CD4-positive, alpha-beta T cell treated with Interleukin-21 for 1 hour (primary cell): ENCODE data around the gene GTPBP1.

Experiments used
- DNase-seq: peaks from one replicate; pipeline ENCODE4 v3.0.0-alpha.2; 2020

GTPBP1 gene

GRCh38 chr22:38742176-38742942, 36.6 kb downstream of the GTPBP1 start:
- DNase-seq: no peak

DNA sequence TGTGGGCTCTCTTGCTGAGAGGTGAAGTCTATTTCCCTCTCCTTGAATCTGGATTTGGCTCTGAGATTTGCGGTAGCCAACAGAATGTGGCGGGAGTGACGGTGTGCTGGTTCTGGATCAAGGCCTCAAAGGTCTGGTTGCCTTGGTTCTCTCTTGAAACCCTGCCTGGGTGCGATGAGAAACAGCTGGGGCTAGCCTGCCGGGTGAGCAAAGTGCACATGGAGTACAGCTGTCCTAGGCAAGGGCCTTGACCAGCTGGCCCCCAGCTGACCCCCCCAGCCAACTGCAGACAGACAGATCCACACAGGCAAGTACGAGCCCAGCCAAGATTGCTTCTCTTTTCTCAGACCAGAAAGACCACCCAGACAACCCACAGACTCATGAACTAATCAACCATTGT, 39.2 kb downstream of the GTPBP1 start:
- DNase-seq: no peak

DNA sequence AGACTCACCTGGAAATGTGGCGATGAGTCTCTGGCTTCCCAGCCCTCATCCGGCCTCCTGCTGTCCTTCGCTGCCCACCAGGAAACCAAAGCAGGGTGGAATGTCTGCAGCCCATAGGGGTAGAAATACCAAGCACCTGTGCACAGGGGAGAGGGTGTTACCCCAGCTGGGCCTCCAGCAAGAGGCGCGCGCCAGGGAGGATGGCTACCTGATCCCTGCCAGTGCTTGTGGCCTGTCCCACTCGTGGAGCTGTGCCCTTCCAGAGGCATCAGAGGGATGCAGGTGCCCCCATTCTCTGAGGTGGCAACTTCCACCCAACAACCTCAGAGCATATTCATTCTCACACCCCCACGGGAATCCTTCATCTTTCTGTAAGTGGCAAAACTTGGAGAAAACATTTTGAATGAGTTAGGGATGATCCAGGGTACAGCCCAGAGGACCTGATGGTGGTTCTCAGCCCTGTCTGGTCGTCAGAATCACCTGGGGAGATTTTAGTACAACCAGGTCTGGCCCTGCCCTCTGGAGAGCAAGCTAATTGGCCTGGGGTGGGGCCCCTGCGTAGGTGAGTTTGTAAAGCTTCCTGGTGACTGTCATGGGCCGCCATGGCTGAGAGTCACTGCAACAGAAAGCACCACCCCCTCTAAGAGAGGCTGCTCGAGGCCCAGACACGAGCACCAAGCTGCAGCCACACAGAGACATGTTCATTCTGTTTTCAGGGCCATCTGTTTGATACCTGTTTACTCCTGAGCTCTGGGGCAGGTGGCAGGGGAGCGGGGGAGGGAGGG, 40.1 kb downstream of the GTPBP1 start:
- no peak for DNase-seq

DNA sequence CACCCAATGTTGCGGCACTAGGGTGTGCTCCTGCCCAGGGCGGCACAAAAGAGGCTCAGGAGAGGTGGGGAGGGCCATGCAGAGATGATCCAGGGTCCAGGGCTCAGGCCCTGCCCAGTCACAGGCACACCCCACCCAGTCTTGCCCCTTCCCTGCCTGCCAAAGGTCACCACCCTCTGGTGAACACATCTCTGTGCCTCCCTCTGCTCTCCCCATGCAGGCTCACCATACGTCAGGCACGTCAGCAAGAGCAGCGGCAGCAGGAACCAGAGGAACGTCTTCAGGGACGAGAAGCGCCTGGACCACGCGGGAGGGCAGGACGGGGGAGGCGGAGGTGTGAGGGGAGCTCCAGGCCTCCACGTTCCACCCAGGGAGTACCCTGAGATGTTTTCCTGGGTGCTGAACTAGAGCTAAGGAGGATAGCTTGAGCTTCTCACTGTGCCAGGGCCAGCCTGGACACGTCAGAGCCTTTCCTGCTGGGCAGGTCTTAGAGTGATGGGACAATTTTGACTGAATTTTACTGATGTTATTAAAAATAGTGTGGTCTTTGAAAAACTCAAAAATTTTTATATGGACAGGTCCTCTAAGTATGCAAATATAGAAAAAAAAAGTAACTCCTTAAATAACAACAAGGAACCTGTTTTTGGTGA, 42.9 kb downstream of the GTPBP1 start:
- DNase-seq: no peak

DNA sequence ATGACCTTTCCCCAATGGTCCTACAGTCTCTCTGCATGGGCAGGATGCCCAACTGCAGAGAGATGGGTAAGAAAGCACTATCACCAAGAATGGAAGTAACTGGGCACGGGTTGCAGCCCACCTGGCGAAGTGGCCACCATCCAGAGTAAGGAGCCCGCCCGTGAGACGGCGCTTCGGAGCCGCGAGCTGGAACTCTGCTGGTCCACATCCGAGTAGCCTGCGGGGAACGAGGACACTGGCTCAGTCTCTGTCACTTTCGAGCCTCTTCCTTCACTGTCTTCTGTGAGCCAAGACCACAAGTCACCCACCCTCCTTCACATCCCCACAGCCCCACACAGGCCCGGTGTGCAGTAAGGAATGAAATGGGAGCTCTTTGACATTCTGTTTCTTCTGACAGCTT, 44.4 kb downstream of the GTPBP1 start:
- no peak for DNase-seq

- no peak for DNase-seq
Observed at GRCh38 chr22:38750638-38751037, 44.9 kb downstream of the GTPBP1 start.

DNA sequence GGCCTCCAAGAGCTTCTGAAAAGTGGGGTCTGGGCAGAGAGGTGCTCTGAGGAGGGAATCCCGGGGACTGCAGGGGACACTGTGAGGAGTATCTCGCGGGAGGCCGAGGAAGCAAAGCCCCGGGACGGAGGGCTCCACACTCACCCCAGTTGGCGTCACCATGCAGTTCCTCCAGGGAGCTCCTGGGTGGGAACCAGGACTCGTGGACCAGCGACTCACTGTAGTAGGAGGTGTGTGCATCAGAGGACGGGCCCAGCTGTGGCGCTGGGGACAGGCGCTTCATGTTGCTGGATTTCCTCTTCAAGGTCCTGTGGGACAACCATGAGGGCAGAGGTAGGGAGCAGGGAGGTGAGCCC, 45.3 kb downstream of the GTPBP1 start:
- DNase-seq: no peak

GRCh38 chr22:38751422-38752346, 45.9 kb downstream of the GTPBP1 start:
- DNase-seq: peak; percentile 83

DNA sequence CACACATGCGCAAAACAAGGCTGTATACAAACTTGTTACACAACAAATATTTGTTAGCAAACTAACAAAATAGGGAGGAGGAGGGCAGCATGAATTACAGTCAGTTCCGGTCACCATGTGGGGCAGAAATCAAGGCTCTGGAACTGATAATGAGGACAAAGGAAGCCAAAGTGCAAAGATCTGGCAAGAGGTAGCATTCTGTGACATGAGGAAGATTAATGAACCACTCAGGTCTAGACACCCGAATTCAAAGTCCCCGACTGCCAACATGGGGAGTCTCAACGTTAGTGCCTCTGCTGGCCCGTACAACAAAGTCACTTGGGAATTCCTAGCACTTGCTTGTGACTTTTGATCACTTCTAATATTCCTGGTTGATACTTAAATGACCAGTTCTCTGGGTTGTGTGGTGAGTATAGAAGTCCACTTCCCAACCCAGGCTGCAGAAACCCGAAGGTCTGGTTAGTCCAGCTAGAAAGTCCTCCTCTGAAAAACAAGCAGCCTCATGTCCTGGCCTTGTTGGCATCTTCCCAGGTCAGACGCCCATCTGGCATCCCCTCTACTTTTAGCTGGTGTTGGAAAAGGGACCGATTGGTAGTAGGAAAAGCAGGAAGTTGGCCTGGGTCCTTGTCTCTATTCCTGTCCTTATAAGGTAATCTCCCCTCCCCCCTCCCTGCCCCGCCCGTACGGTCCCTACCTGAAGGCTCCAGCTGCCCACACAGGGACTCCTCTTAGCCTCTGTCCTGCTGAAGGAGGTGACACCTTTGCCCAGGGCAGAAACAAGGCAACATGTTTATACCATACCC, 48.4 kb downstream of the GTPBP1 start:
- DNase-seq: no peak

GRCh38 chr22:38754751-38755154, 49.0 kb downstream of the GTPBP1 start:
- DNase-seq: no peak

- DNase-seq: peak; percentile 54
Observed at GRCh38 chr22:38755155-38755910, 49.6 kb downstream of the GTPBP1 start.

- DNase-seq: peak; percentile 95
Observed at GRCh38 chr22:38755911-38756532, 50.3 kb downstream of the GTPBP1 start, which contains the start of gene SUN2. SUN2 (minus strand) TSS chr22:38755998; CDS start chr22:38752628, 3,370 bp downstream.

- peak; percentile 27 for DNase-seq
Observed at GRCh38 chr22:38756711-38757463, 51.1 kb downstream of the GTPBP1 start.

DNA sequence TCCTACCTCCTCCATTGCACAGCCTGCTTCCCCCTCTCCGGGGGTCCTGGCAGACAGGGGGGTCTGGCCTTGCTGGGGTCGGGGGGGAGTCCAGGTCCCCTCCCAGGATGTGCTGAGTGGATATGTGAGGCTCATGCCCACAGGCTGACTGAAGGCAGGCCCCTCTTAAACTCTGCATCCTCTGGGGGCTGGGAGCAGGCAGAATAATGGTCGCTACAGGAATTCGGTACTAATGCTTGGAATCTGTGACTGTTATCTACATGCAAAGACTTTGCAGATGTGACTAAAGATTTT, 51.7 kb downstream of the GTPBP1 start:
- no peak for DNase-seq

GRCh38 chr22:38758276-38758945, 52.7 kb downstream of the GTPBP1 start:
- peak; percentile 58 for DNase-seq

DNA sequence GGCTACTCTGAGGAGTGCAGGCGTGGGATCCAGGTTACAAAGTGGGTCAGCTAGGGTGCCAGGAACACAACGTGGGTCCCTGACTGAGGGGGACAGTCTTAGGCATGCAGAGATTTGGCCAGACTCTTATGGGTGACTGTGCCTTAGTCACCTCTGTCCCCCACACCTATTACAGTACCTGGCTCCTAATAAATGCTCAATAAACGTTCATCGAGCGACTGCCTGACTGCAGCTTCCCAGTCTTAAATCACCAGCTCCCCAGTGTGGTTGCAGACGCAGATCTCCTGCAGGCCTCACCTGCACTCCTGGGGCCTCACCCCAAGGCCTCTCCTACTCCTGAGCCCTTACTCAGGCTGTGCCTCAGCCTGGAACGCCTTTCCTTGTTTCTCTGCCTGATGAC, 53.3 kb downstream of the GTPBP1 start:
- DNase-seq: no peak

DNA sequence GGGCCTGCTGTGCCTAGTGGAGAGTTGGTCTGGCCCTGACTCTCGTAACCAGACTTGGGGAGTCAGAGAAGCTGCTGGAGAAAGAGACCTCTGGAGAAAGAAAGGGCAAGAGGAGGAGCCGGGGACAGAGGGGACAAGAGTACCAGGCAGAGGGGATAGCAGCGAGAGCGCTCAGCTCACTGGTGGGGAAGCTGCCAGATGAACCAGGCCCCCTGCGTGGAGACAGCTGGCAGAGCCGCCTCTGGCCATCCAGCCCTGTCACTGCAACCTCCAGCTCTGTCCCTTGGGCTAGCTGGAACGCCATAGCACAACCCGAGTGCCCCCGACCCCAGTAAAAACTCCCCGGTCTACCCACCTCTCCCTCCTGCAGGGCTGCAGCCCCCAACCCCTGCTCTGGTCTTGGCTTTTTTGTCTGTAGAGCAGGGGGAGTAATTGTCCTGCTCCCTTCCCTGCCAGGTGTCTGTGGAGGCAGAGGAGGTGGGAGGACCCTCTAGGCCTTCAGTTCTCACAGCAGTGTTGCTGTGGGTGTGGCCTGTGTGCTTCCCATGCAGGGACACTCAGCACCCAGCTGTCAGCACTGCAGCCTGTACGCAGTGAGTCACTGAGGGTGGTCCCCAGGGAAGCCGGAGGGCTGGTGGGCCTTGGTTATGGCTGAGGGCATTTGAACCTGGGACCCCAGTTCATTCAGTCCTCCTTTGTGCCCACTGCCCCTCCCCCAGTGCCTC, 54.9 kb downstream of the GTPBP1 start:
- no peak for DNase-seq
